NB4 (cell line): ENCODE results near the gene MAP1B.

ENCODE experiments used
- DNase-seq: peaks from one replicate; pipeline ENCODE4 v3.0.0; 2010; ENCODE audit warnings: low read depth
- H3K4me3 ChIP-seq: one replicate; pipeline ENCODE4 v1.5.1; 2011; ENCODE audit warnings: mild to moderate bottlenecking, low read depth, low read length, moderate library complexity
- MYC ChIP-seq: IDR thresholded peaks from 2 replicates; pipeline ENCODE4 v1.6.1; 2011; ENCODE audit warnings: low read depth, low read length
- POLR2A ChIP-seq: IDR thresholded peaks from 2 replicates; pipeline ENCODE4 v1.6.1; 2011; ENCODE audit warnings: mild to moderate bottlenecking; ENCODE audit not compliant: insufficient read length; ENCODE audit errors: extremely low read depth
- TF ChIP-seq, protein P1 (sequence below): IDR thresholded peaks from one replicate; pipeline ENCODE4 v1.5.1; 2012; ENCODE audit warnings: low read depth, low read length
- TF ChIP-seq, protein P2 (sequence below): IDR thresholded peaks from 2 replicates; pipeline ENCODE4 v1.6.1; 2011; ENCODE audit warnings: low read depth, low read length

The MAP1B gene

GRCh38 chr5:72188166-72188565, 80.9 kb downstream of the MAP1B start:
- no peak for DNase-seq
- TF ChIP-seq, protein P1, sequence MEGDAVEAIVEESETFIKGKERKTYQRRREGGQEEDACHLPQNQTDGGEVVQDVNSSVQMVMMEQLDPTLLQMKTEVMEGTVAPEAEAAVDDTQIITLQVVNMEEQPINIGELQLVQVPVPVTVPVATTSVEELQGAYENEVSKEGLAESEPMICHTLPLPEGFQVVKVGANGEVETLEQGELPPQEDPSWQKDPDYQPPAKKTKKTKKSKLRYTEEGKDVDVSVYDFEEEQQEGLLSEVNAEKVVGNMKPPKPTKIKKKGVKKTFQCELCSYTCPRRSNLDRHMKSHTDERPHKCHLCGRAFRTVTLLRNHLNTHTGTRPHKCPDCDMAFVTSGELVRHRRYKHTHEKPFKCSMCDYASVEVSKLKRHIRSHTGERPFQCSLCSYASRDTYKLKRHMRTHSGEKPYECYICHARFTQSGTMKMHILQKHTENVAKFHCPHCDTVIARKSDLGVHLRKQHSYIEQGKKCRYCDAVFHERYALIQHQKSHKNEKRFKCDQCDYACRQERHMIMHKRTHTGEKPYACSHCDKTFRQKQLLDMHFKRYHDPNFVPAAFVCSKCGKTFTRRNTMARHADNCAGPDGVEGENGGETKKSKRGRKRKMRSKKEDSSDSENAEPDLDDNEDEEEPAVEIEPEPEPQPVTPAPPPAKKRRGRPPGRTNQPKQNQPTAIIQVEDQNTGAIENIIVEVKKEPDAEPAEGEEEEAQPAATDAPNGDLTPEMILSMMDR = no peak
- TF ChIP-seq, protein P2, sequence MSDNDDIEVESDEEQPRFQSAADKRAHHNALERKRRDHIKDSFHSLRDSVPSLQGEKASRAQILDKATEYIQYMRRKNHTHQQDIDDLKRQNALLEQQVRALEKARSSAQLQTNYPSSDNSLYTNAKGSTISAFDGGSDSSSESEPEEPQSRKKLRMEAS = no peak
- no peak overlapping the region for H3K4me3 ChIP-seq

DNA sequence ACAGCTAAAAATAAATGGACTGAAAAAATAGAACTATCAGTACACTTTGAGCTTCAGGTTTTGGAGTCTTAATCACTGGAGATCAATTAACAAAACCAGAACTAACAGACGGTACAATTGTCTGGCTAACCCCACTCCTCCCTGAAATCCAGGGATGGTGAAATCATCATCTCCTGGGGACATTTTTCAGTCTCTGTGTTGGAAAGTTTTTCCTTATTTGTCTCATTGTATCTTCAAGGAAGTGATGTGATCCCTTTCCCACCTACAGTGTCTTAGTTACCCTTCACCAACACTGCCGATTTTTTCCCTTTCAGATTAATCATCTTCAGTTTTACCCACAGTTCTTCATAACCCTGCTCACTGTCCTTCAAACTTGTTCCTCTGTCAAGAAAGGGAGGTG, 81.9 kb downstream of the MAP1B start:
- H3K4me3 ChIP-seq = no peak overlapping the region
- no peak for TF ChIP-seq MYC
- TF ChIP-seq, protein P1 = no peak
- TF ChIP-seq, protein P2 = no peak
- TF ChIP-seq POLR2A = no peak
- no peak for DNase-seq

DNA sequence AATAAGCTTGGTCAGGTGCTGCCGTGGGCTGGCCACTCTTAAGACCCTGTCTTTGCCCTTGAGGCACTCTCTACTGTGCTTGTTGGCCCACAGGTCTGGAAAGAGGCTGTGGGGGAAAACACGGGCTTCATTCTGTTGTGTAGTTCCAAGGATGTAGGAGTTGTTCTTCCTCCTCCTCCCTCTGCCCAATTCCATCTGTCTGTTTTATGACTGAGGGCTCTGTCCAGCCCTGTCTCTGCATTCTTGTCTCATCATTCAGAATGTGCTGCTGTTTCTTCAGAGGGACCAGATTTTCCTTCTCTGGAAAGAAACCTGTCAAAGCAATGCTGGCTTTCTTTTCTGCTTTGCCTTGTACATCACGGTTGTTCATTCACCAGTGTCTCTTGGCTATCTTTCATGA, 84.1 kb downstream of the MAP1B start:
- no peak overlapping the region for H3K4me3 ChIP-seq
- DNase-seq = no peak
- TF ChIP-seq MYC = no peak
- TF ChIP-seq POLR2A = no peak
- TF ChIP-seq, protein P1 = no peak
- TF ChIP-seq, protein P2 = no peak

DNA sequence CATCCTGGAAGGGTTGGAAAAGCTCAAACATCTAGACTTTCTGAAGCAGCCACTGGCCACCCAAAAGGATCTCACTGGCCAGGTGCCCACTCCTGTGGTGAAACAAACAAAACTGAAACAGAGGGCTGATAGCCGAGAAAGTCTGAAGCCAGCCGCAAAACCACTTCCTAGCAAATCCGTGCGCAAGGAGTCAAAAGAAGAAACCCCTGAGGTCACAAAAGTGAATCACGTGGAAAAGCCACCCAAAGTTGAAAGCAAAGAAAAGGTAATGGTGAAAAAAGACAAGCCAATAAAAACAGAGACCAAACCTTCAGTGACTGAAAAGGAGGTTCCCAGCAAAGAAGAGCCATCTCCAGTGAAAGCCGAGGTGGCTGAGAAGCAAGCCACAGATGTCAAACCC, 87.6 kb downstream of the MAP1B start:
- TF ChIP-seq POLR2A (no peak), MYC (no peak)
- TF ChIP-seq, protein P1 = no peak
- TF ChIP-seq, protein P2 = no peak
- no peak for DNase-seq
- no peak overlapping the region for H3K4me3 ChIP-seq

GRCh38 chr5:72195581-72195980, 88.3 kb downstream of the MAP1B start:
- TF ChIP-seq, protein P1 = no peak
- TF ChIP-seq POLR2A (no peak), MYC (no peak)
- TF ChIP-seq, protein P2 = no peak
- H3K4me3 ChIP-seq = no peak overlapping the region
- DNase-seq = no peak

- no peak for DNase-seq
- H3K4me3 ChIP-seq = no peak overlapping the region
- TF ChIP-seq, protein P1 = no peak
- TF ChIP-seq, protein P2 = no peak
- TF ChIP-seq MYC (no peak), POLR2A (no peak)
Observed at GRCh38 chr5:72197393-72197792, 90.1 kb downstream of the MAP1B start.
